K562 (cell line): Measurements from ENCODE around the gene OR6C76. TPM values are rescaled to one million over a fixed set of nuclear protein-coding genes. Genes with fewer than 3 reads are reported as not detected.
"Not testable (repeated sequence)": the region's sequence is repeated elsewhere in the genome, so short reads cannot be mapped to it uniquely, and the experiment has no call there.

ENCODE experiments used
- ATAC-seq: fragments of 200-7000 bp; cut with Tn5 transposase; 3 replicates; pipeline ENCODE4 v1.9.1; 2020; ENCODE audit warnings: moderate library complexity
- BruUV-seq: library from RNA; stranded (reverse); fragments of 400-500 nt; replicated peaks from 2 replicates; lab custom pipeline; 2021; lab: Mats Ljungman, UMichigan
- CTCF ChIA-PET: fragments of 300-600 bp; formaldehyde crosslinking; extraction: SDS; loops from one replicate; lab custom pipeline; 2021; ENCODE audit warnings: low intra/inter-chr PET ratio; lab: Yijun Ruan, JAX
- POLR2A ChIA-PET: fragments of 300-600, 350-650 bp; sonication (Branson Sonifier 250); formaldehyde crosslinking; extraction: SDS; loops from one replicate; lab custom pipeline; 2021; ENCODE audit warnings: antibody characterized with exemption, inconsistent platforms; lab: Yijun Ruan, JAX
- DNase-seq, 4 experiments: peaks; one replicate each; pipeline versions ENCODE4 v3.0.0 to v3.0.0-alpha.2; 2011 to 2018; ENCODE audit warnings: low spot score in 3 of 4, mixed read lengths in 3 of 4; ENCODE audit errors: extremely low read depth in 1 of 4
- FAIRE-seq: peaks from 2 replicates; lab custom pipeline; 2011; peaks lifted over from hg19 to GRCh38; lab: Jason Lieb, UNC
- H2AFZ ChIP-seq: 2 replicates; pipeline ENCODE4 v1.6.0; 2011; ENCODE audit warnings: low read depth, low read length, control low read depth, inconsistent platforms
- H3K27ac ChIP-seq: fragments of 200-600 bp; 3 replicates; pipeline ENCODE4 v1.8.0; 2011; ENCODE audit warnings: low read depth, mild to moderate bottlenecking, control low read depth, inconsistent platforms, low read length, moderate library complexity, mixed read lengths; ENCODE audit errors: extremely low read depth
- H3K27me3 ChIP-seq, 2 experiments: fragments of 300-600 bp in 1 of 2; 2 replicates in 1 of 2; 3 replicates in 1 of 2; pipeline versions ENCODE4 v1.6.0 to v1.8.0; 2011; ENCODE audit warnings: inconsistent platforms in 2 of 2, low read length in 2 of 2, mild to moderate bottlenecking in 1 of 2, mixed read lengths in 1 of 2, moderate library complexity in 1 of 2; ENCODE audit not compliant: control insufficient read depth in 2 of 2, insufficient read depth in 2 of 2
- H3K36me3 ChIP-seq: fragments of 300-600 bp; 3 replicates; pipeline ENCODE4 v1.8.0; 2011; ENCODE audit warnings: mild to moderate bottlenecking, low read length, inconsistent platforms; ENCODE audit not compliant: control insufficient read depth, insufficient read depth
- H3K4me1 ChIP-seq, 2 experiments: fragments of 200-600 bp in 1 of 2; replicated peaks in 1 of 2; 2 replicates in 1 of 2; 3 replicates in 1 of 2; pipeline versions ENCODE4 v1.5.1 to v1.8.0; 2011; ENCODE audit warnings: inconsistent platforms in 2 of 2, low read length in 2 of 2, mild to moderate bottlenecking in 1 of 2, mixed read lengths in 1 of 2, moderate library complexity in 1 of 2; ENCODE audit not compliant: control insufficient read depth in 2 of 2, insufficient read depth in 2 of 2
- H3K4me2 ChIP-seq: 2 replicates; pipeline ENCODE4 v1.6.1; 2011; ENCODE audit warnings: low read length, control low read depth, inconsistent platforms, mixed read lengths; ENCODE audit not compliant: insufficient read depth
- H3K4me3 ChIP-seq: fragments of 200-600 bp; sonication (generic), shearing (Covaris generic); 2 replicates; pipeline ENCODE4 v1.5.1; 2016; ENCODE audit warnings: control low read depth, inconsistent platforms
- H3K79me2 ChIP-seq: fragments of 200-600 bp; 3 replicates; pipeline ENCODE4 v1.8.0; 2011; ENCODE audit warnings: low read length, inconsistent platforms; ENCODE audit not compliant: control insufficient read depth, insufficient read depth
- H3K9ac ChIP-seq, 2 experiments: 2 replicates each; pipeline versions ENCODE4 v1.6.0 to v1.6.1; 2011; ENCODE audit warnings: low read depth in 2 of 2, low read length in 2 of 2, control low read depth in 1 of 2, inconsistent platforms in 1 of 2, mild to moderate bottlenecking in 1 of 2, mixed read lengths in 1 of 2; ENCODE audit not compliant: insufficient read depth in 1 of 2
- H3K9me1 ChIP-seq: one replicate; pipeline ENCODE4 v1.6.0; 2011; ENCODE audit warnings: inconsistent platforms, mild to moderate bottlenecking, low read length, moderate library complexity; ENCODE audit not compliant: control insufficient read depth, insufficient read depth
- H3K9me3 ChIP-seq: replicated peaks from 2 replicates; pipeline ENCODE4 v1.5.1; 2011; ENCODE audit warnings: low read depth, low read length, inconsistent platforms; ENCODE audit not compliant: control insufficient read depth, insufficient read depth
- H4K20me1 ChIP-seq: replicated peaks from 2 replicates; pipeline ENCODE4 v1.6.1; 2011; ENCODE audit warnings: low read length, inconsistent platforms, mixed read lengths; ENCODE audit not compliant: control insufficient read depth, insufficient read depth
- CBFA2T2 ChIP-seq: fragments of 450-650 bp; conservative IDR thresholded peaks from 2 replicates; pipeline ENCODE4 v1.6.1; 2017; ENCODE audit warnings: mild to moderate bottlenecking
- CBFA2T3 ChIP-seq: fragments of 450-650 bp; IDR thresholded peaks from 2 replicates; pipeline ENCODE4 v1.6.1; 2017
- NFIC ChIP-seq: fragments of 450-650 bp; IDR thresholded peaks from 2 replicates; pipeline ENCODE4 v1.6.1; 2017; ENCODE audit warnings: mild to moderate bottlenecking, inconsistent platforms
- NR2C1 ChIP-seq, 2 experiments: fragments of 450-650 bp; IDR thresholded peaks; 2 replicates each; pipeline ENCODE4 v1.6.1; 2017; ENCODE audit warnings: mild to moderate bottlenecking in 2 of 2, antibody characterized with exemption in 1 of 2, inconsistent platforms in 1 of 2, missing compliant biosample characterization in 1 of 2, missing genetic modification characterization in 1 of 2
- WGBS: fragments of 100-300 bp; shearing (Covaris generic); methylation state at CpG from one replicate; pipeline ENCODE4 v1.1.6; 2016; ENCODE audit warnings: low coverage, mixed read lengths; ENCODE audit not compliant: insufficient coverage; ENCODE audit errors: missing lambda C conversion rate; 5-methylcytosine and 5-hydroxymethylcytosine counted together
- in situ Hi-C: fragments of 300-500 bp; cut with MboI; formaldehyde crosslinking; loops from 4 replicates; pipeline ENCODE4 v1.15.0; 2018; ENCODE audit warnings: inconsistent platforms, mixed read lengths
- intact Hi-C: fragments of 100-400 bp; cut with micrococcal nuclease; formaldehyde crosslinking; loops from 2 replicates; pipeline ENCODE4 v1.14.2; 2022
- polyA plus RNA-seq, 8 experiments: library from polyadenylated mRNA; depleted of rRNA in 4 of 8; stranded (reverse) in 5 of 8; unstranded in 3 of 8; fragments of >200 nt; fragmentation: Nextera tagmentation in 2 of 8; fragmentation: Illumina TruSeq in 1 of 8; extraction: Ambion mirVana in 2 of 8; extraction: Trizol in 1 of 8; gene quantifications; 2 replicates each; pipeline versions ENCODE4 v1.2.1 to v1.2.3, GENCODE V29; 2011 to 2014; ENCODE audit warnings: inconsistent platforms in 1 of 8, missing spikeins in 1 of 8
- total RNA-seq, 7 experiments: library from RNA; depleted of rRNA in 6 of 7; stranded (reverse); fragments of >200 nt in 6 of 7; fragmentation: Illumina TruSeq in 2 of 7; extraction: Trizol in 2 of 7; gene quantifications; 2 replicates each; pipeline versions ENCODE4 v1.2.1 to v1.2.3, GENCODE V29; 2011 to 2021; ENCODE audit warnings: low replicate concordance in 1 of 7

OR6C76 gene
- total and polyA plus RNA-seq, 9 of the 15 experiments (the other 6 are each of a cell fraction or from before 2014, with no cell fraction given): not detected

DNA sequence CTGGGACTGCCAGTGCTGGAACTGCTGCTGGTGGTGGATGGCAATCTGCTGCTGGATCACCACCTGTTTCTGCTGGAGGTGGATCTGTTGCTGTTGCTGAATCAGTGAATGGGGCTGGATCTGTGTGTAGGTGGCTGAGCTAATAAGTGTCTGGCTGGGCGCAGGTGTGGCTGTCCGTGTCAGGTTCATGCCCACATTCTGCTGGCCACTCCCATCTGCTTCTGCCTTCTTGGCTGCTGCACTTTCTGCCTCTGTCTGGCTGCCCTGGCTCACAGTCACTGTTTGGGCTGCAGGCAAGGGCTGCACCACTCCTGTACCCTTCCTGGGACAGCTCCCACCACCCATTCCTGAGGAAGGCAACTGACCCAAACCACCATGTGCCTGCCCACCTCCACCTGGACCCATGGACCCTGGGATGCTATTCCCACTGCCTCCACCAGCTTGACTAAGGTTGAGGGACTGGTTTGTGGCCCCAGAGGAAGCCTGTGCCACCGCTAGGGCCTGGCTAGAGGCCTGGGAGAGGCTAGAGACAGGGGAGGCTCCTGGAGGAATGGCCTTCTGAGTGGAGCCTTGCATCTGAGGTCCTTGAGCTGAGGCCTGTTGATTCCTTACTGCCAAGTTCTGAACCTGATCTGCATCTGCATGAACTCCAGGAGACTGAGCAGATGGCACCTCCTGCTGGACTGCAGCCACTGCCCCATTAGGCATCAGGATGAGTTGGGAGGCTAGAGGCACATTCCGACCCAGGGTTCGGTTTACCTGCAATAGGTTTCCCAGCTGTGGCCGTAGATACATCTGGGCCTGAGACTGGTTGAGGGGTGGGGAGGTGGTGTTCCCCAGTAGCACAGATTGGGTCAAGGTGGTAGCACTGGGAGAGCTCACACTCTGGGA, 12.3 kb upstream of the OR6C76 start:
- H3K9me3 ChIP-seq, H3K4me2 ChIP-seq, DNase-seq, H3K4me1 ChIP-seq, H3K27me3 ChIP-seq, FAIRE-seq, H4K20me1 ChIP-seq, H3K9me1 ChIP-seq, intact Hi-C loops, H3K27ac ChIP-seq, ATAC-seq, H3K9ac ChIP-seq, BruUV-seq, CTCF ChIA-PET, H3K79me2 ChIP-seq, H2AFZ ChIP-seq, H3K36me3 ChIP-seq, H3K4me3 ChIP-seq, in situ Hi-C loops: not testable (repeated sequence)
- POLR2A ChIA-PET: interaction anchor here (0.6 kb wide), 1 partner anchor 1538 kb away, joined by 3 read pairs; no protein-coding TSS in a partner anchor
- 46% methylated on average over 4 of the region's 6 CpGs for WGBS

DNA sequence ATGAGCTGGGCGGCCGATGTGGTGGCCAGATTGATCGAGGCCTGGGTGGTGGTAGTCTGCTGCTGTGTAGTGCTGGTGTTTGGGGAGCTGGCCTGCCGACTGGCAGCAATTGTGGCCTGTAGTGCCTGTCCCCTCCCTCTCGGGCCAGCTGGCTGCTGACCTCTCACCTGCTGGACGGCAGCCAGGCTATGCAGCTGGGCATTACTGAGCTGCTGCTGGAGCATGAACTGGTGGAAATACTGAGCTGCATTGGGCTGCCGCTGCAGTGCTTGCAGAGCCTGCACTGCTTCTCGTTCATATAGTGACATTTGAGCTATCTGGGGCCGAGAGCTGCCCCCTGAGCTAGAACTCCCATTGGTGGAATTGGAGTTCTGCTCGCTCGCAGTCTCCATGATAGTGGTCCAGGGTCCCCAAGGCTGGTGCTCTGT, 11.6 kb upstream of the OR6C76 start:
- H3K9me1 ChIP-seq; H3K27me3 ChIP-seq; in situ Hi-C loops; CTCF ChIA-PET; H2AFZ ChIP-seq; H3K36me3 ChIP-seq; BruUV-seq; H3K9ac ChIP-seq; H3K4me3 ChIP-seq; H3K4me2 ChIP-seq; FAIRE-seq; H3K79me2 ChIP-seq; intact Hi-C loops; H3K4me1 ChIP-seq; H4K20me1 ChIP-seq; H3K27ac ChIP-seq; H3K9me3 ChIP-seq; TF ChIP-seq NR2C1 (tag; IDR thresholded peaks at IDR 0.05): not testable (repeated sequence)
- DNase-seq: peak in 1 of 4 experiments; percentile 2
- POLR2A ChIA-PET: interaction anchor here (0.6 kb wide), 1 partner anchor 1539 kb away, joined by 3 read pairs; no protein-coding TSS in a partner anchor
- ATAC-seq: peak; percentile 16
- 36% methylated on average over 9 of the region's 11 CpGs for WGBS
- TF ChIP-seq NFIC: peak; percentile 79
- TF ChIP-seq NR2C1 (IDR thresholded peaks at IDR 0.05): peak; percentile 63; the same call in 1 of the 2 replicates
- TF ChIP-seq CBFA2T3: peak; percentile 60
- peak; percentile 47 for TF ChIP-seq CBFA2T2
